Central memory CD8-positive, alpha-beta T cell (primary cell): ENCODE measurements around the gene NRG3.

Experiments used
- ATAC-seq: fragments of 150-1000 bp; cut with Tn5 transposase; replicated peaks from 2 replicates; pipeline ENCODE4 v1.10.0; 2022; ENCODE audit warnings: mild to moderate bottlenecking, moderate FRiP score, moderate number of reproducible peaks; ENCODE audit not compliant: poor library complexity, severe bottlenecking; ENCODE audit errors: extremely low read depth
- DNase-seq, 2 donors: peaks; one replicate each; pipeline ENCODE4 v3.0.0; 2021; ENCODE audit warnings: low spot score in 2 of 2
- H3K27ac Mint-ChIP-seq: one replicate; pipeline ENCODE4 v1.8.0; 2022; ENCODE audit warnings: low read depth, mild to moderate bottlenecking, moderate library complexity, mixed read lengths
- H3K27me3 Mint-ChIP-seq: one replicate; pipeline ENCODE4 v1.8.0; 2022; ENCODE audit warnings: mixed read lengths
- H3K36me3 Mint-ChIP-seq: one replicate; pipeline ENCODE4 v1.8.0; 2022; ENCODE audit warnings: mild to moderate bottlenecking, moderate library complexity, mixed read lengths; ENCODE audit not compliant: insufficient read depth
- H3K4me1 Mint-ChIP-seq: one replicate; pipeline ENCODE4 v1.8.0; 2022; ENCODE audit warnings: mixed read lengths
- H3K4me3 Mint-ChIP-seq: one replicate; pipeline ENCODE4 v1.8.0; 2022; ENCODE audit warnings: mild to moderate bottlenecking, moderate library complexity, mixed read lengths
- H3K9me3 Mint-ChIP-seq: one replicate; pipeline ENCODE4 v1.8.0; 2022; ENCODE audit warnings: mixed read lengths

The NRG3 gene

GRCh38 chr10:81871558-81871957 lies 3.4 kb upstream of the NRG3 start:
- H3K36me3 Mint-ChIP-seq = no peaks in the 10 kb centered on the region
- no peak overlapping the region for H3K4me3 Mint-ChIP-seq

DNA sequence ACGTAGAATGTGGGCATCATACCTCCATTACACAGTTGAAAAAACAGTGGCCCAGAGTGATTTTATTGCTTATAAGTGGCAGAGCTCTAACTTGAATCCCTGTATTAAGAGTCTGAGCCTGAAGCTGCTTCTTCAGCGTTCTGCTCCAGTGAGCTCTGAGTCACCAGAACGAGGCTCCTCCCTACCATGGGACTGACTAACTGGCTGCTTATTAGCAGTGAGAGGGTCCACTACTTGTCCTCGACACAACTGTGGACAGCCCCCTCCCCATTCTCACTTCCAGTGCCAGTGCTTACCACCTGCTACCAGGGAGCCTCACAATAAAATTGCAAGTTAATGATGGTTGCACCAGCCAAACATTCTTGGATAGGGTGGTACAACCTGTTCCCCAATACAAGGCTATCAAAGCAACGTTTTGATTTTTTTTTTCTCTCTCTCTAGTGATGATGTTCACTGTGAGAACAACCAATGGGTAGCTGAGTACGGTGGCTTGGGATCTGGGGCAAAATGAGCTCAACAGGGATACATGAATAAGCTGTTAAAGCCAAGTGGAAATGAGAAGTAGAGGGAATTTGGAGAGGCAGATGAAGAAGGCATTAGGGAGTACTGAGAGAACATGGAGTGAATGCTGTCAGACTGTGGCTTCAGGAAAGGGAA lies 2.7 kb upstream of the NRG3 start:
- H3K4me1 Mint-ChIP-seq = peaks cover 6% of the 10 kb centered on the region
- no peak for ATAC-seq
- no peak overlapping the region for H3K27ac Mint-ChIP-seq
- peaks cover 30% of the 10 kb centered on the region for H3K27me3 Mint-ChIP-seq
- DNase-seq = no peak
- no peak overlapping the region for H3K4me3 Mint-ChIP-seq
- H3K36me3 Mint-ChIP-seq = no peaks in the 10 kb centered on the region
- H3K9me3 Mint-ChIP-seq = peaks cover 15% of the 10 kb centered on the region

More at GRCh38 chr10:81871558-81871957, 3.4 kb upstream of the NRG3 start:
- ATAC-seq (no peak), DNase-seq (no peak)
- no peak overlapping the region for H3K27ac Mint-ChIP-seq
- H3K4me1 Mint-ChIP-seq = peaks cover 6% of the 10 kb centered on the region
- H3K9me3 Mint-ChIP-seq = peaks cover 20% of the 10 kb centered on the region
- H3K27me3 Mint-ChIP-seq = peaks cover 23% of the 10 kb centered on the region

GRCh38 chr10:81873231-81873931 lies 1.6 kb upstream of the NRG3 start:
- Mint-ChIP-seq H3K36me3 (no peaks in the 10 kb centered on the region), H3K27me3 (peaks cover 34% of the 10 kb centered on the region), H3K4me1 (peaks cover 6% of the 10 kb centered on the region), H3K9me3 (peaks cover 15% of the 10 kb centered on the region), H3K4me3 (no peak overlapping the region), H3K27ac (no peak overlapping the region)
- DNase-seq = no peak
- no peak for ATAC-seq

DNA sequence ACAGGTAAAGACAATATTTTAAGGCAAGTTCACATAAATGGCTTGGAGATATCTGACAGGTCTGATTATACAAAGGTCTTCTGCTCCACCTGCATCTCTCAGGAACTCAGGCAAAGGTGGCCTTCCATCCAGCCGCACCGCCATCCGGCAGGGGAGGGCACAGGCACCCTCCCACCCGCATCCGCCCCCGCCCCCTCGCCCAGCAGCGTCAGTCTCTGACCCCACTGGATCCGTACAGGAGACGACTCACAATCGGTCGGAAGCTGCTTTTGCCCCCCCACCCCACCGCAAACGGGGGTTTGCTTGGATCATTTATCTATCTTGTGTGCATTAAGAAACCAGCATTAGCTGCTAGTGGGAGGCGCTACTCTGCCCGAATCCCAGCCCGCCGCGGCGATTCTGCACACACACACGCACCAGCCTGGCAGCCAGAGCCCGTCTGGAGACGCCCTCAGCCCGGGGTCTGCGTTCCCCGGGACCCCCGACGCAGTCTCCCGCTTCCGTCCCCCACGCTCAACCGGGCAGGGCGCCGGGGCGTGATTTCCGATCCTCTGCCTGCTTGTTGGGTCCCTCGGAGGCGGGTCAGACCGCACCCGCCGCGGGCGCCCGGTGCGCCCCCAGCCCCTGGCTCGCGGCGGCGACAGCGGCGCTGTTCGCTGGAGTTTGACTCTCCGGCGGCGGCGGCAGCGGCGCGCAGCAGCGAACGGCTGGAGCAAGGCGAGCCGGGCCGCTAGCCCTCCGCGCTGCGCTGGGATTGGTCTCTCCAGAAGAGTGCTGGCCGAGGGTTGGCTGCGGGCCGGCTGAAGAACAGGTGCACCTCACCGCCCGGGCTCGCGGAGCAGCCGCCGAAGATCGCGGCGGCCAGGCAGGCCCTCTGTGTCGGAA lies 820 bp upstream of the NRG3 start:
- H3K36me3 Mint-ChIP-seq = no peaks in the 10 kb centered on the region
- ATAC-seq (no peak), DNase-seq (no peak)
- H3K4me1 Mint-ChIP-seq = peaks cover 6% of the 10 kb centered on the region
- H3K4me3 Mint-ChIP-seq = no peak overlapping the region
- H3K27ac Mint-ChIP-seq = no peak overlapping the region
- H3K27me3 Mint-ChIP-seq = peaks cover 39% of the 10 kb centered on the region
- H3K9me3 Mint-ChIP-seq = peaks cover 15% of the 10 kb centered on the region

DNA sequence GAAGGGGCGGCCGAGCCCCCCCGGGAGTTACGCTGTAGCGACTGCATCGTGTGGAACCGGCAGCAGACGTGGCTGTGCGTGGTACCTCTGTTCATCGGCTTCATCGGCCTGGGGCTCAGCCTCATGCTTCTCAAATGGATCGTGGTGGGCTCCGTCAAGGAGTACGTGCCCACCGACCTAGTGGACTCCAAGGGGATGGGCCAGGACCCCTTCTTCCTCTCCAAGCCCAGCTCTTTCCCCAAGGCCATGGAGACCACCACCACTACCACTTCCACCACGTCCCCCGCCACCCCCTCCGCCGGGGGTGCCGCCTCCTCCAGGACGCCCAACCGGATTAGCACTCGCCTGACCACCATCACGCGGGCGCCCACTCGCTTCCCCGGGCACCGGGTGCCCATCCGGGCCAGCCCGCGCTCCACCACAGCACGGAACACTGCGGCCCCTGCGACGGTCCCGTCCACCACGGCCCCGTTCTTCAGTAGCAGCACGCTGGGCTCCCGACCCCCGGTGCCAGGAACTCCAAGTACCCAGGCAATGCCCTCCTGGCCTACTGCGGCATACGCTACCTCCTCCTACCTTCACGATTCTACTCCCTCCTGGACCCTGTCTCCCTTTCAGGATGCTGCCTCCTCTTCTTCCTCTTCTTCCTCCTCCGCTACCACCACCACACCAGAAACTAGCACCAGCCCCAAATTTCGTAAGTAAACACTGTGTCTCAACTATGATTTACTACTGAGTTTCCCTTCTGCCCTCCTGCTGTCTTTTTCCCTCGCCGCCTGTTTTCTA lies 666 bp downstream of the NRG3 start:
- ATAC-seq (no peak), DNase-seq (no peak)
- peak overlapping the region; percentile 28 for H3K4me3 Mint-ChIP-seq
- H3K9me3 Mint-ChIP-seq = peaks cover 10% of the 10 kb centered on the region
- H3K36me3 Mint-ChIP-seq = no peaks in the 10 kb centered on the region
- H3K4me1 Mint-ChIP-seq = peaks cover 6% of the 10 kb centered on the region
- H3K27ac Mint-ChIP-seq = no peak overlapping the region
- H3K27me3 Mint-ChIP-seq = peaks cover 39% of the 10 kb centered on the region

GRCh38 chr10:81876253-81877077 lies 1.5 kb downstream of the NRG3 start:
- no peak overlapping the region for H3K27ac Mint-ChIP-seq
- no peaks in the 10 kb centered on the region for H3K36me3 Mint-ChIP-seq
- no peak for DNase-seq
- peaks cover 39% of the 10 kb centered on the region for H3K27me3 Mint-ChIP-seq
- peaks cover 10% of the 10 kb centered on the region for H3K9me3 Mint-ChIP-seq
- H3K4me1 Mint-ChIP-seq = peaks cover 6% of the 10 kb centered on the region
- peak overlapping the region; percentile 28 for H3K4me3 Mint-ChIP-seq
- no peak for ATAC-seq

DNA sequence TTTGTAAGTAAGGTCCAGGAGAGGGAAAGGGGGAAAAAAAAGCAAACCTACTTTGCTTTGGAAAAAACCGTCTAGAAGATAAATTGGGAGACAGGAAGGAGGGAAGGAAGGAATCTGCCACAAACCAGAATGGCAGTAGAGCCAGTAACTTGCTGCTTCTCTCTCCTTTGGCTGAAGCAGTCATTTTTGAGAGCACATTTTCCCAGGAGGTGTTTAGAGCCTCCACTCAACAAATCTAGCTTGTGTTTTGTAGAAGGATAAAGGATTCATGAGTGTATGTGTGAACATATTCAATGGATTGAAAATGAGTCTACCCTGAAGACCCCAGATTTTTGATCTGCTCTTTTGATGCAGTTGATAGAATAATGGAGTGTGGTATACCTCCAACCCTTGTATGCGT lies 2.6 kb downstream of the NRG3 start:
- H3K36me3 Mint-ChIP-seq = no peaks in the 10 kb centered on the region
- H3K9me3 Mint-ChIP-seq = peaks cover 6% of the 10 kb centered on the region
- H3K4me1 Mint-ChIP-seq = peaks cover 6% of the 10 kb centered on the region
- H3K27me3 Mint-ChIP-seq = peaks cover 33% of the 10 kb centered on the region
- ATAC-seq = no peak
- H3K4me3 Mint-ChIP-seq = no peak overlapping the region
- no peak for DNase-seq
- no peak overlapping the region for H3K27ac Mint-ChIP-seq

DNA sequence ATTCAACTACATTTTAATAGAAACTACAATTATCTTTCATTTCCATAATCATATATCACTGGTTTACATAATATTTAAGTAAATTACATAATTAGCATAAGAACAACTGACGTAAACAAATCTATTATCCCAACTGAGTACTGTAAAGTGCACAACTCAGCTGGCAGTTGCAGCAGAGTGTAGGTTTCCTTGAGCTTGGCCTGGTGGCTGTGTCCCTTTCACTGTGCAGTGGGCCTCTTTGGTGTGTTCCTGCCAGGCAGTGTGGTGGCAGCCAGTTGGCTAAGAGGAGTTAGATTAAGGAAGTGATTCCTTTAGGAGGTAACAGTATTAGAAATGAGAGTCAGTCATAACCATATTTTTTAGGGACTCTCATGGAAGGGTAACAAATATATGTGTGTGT lies 7.0 kb downstream of the NRG3 start:
- no peaks in the 10 kb centered on the region for H3K9me3 Mint-ChIP-seq
- H3K27ac Mint-ChIP-seq = no peak overlapping the region
- DNase-seq (no peak), ATAC-seq (no peak)
- no peak overlapping the region for H3K4me3 Mint-ChIP-seq
- H3K27me3 Mint-ChIP-seq = peaks cover 12% of the 10 kb centered on the region
- no peaks in the 10 kb centered on the region for H3K4me1 Mint-ChIP-seq
- no peaks in the 10 kb centered on the region for H3K36me3 Mint-ChIP-seq

- H3K27ac Mint-ChIP-seq = no peak overlapping the region
- H3K27me3 Mint-ChIP-seq = no peaks in the 10 kb centered on the region
- DNase-seq (no peak), ATAC-seq (no peak)
- H3K4me3 Mint-ChIP-seq = no peak overlapping the region
- H3K36me3 Mint-ChIP-seq = no peaks in the 10 kb centered on the region
- H3K4me1 Mint-ChIP-seq = no peaks in the 10 kb centered on the region
- no peaks in the 10 kb centered on the region for H3K9me3 Mint-ChIP-seq
Measured at GRCh38 chr10:81884856-81885255, 9.9 kb downstream of the NRG3 start.

DNA sequence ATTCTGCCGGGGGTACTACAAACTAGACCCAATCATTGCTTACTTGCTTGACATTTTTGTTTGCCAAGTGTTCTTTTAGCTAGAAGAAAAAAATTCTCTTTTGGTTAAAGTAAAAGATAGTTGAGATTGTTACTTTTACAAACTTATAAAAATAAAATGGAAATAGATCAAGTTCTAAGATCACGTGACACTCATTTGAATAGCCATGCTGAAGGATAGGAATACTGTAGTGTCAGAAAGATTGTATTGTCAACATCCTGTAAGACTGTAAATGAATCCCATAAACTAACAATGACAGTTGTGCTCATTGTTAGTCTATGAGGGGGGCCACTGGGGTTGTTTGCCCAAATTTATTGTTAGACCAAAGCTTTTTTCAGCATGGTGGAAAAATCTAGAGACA lies 10.5 kb downstream of the NRG3 start:
- Mint-ChIP-seq H3K4me1 (no peaks in the 10 kb centered on the region), H3K9me3 (no peaks in the 10 kb centered on the region), H3K27me3 (no peaks in the 10 kb centered on the region), H3K4me3 (no peak overlapping the region), H3K27ac (no peak overlapping the region), H3K36me3 (no peaks in the 10 kb centered on the region)
- no peak for ATAC-seq
- no peak for DNase-seq

DNA sequence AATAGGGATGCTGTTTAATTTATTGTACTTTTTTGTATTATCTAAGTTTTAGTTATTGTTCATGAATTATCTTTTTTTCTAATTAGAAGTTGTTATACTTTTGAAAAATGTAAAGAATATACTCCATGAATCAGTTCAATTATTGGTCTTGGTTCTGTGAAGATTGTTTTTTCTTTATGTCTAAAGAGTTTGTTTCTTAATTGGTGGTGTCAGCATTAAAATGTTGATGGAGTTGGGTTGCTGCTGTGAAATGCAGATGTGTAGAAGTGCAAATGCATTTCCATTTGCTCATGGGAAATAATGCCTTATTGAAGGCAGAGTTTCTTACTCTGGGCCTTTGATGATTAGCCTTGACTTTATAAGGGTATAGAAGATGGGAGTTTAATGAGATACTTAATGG lies 11.9 kb downstream of the NRG3 start:
- no peak for ATAC-seq
- no peak for DNase-seq
- no peaks in the 10 kb centered on the region for H3K27me3 Mint-ChIP-seq
- no peaks in the 10 kb centered on the region for H3K4me1 Mint-ChIP-seq
- H3K27ac Mint-ChIP-seq = no peak overlapping the region
- H3K9me3 Mint-ChIP-seq = peaks cover 12% of the 10 kb centered on the region
- peaks cover 2% of the 10 kb centered on the region for H3K36me3 Mint-ChIP-seq
- no peak overlapping the region for H3K4me3 Mint-ChIP-seq
